ENCODE data around the gene MEGF6. TPM values are rescaled to one million over a fixed set of nuclear protein-coding genes. Genes with fewer than 3 reads are reported as not detected.

MEGF6 gene
- total and polyA plus RNA-seq, 2 of the 8 experiments (the other 6 are each of a cell fraction or from before 2014, with no cell fraction given), result 4.1 to 14.8 TPM

DNA sequence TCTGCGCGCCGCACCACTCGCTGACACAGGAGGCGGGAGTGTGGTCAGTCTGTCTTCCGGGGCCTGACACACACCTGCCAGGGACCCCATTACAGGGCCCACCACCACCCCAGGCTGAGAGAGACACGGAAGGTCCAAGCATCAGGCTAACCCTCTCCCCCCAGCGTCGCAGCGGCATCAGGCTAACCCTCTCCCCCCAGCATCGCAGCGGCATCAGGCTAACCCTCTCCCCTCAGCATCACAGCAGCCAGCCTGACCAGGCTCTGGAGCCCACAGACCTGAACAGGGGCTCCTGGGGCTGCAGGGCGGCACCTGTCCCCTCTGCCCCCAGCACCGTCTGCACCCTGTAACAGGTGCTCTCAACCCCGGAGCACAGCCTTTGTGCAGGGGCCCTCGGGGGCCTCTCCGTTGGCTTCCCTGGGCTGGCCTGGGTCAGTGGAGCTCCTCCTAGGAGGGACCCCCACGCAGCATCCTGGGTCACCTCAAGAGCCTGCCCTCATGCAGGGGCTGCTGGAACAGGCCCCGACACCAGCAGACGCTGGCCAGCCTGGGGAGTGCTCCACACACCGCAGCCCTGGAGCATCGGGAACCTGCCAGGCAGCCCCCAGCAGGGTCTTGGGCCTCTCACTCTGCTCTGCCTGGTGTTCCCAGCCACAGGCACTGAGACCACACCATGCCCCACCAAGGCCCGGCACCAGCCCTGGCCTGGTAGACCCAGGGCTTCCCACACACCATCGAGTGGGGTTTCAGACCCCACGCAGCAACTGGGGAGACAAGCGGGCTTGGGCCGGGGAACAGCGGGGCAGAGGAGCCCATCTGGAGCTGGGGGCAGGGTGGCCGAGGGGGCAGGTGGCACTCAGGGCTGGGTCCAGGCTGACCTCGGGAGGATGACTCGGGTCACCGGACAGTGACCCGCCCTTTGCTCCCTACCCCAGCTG is 67.0 kb downstream of the MEGF6 start:
- 87% methylated on average over 31 of the region's 33 CpGs; no CpG with 5 or more reads in 1 of the 2 experiments for WGBS, 2 experiments (ENCODE audit: extremely low coverage in 1 of 2, insufficient coverage in 1 of 2, insufficient read length in 1 of 2, insufficient replicate concordance in 2 of 2, low coverage in 1 of 2, low lambda C conversion rate in 2 of 2, missing lambda C conversion rate in 1 of 2)
- CTCF ChIA-PET (ENCODE audit: partially characterized antibody), result interaction anchor here (0.6 to 1.9 kb wide), 7 partner anchors 17 to 79 kb away, joined by 3 to 8 read pairs (median 4); no protein-coding TSS in a partner anchor
- H4K20me1 ChIP-seq (replicated peaks in 1 of 2; ENCODE audit: control insufficient read depth in 1 of 2, insufficient read depth in 2 of 2, low read length in 2 of 2), result peaks cover 2 to 7% of the 10 kb centered on the region in 2 experiments

More for the DNA sequence above, 67.0 kb downstream of the MEGF6 start:
- Histone ChIP-seq H3K79me1 (ENCODE audit: low read depth, low read length) (no peaks in the 10 kb centered on the region), H3K4me1 (replicated peaks in 1 of 4; ENCODE audit: control insufficient read depth in 3 of 4, insufficient read depth in 4 of 4, low read length in 3 of 4) (peaks cover 0 to 17% (median 4%) of the 10 kb centered on the region in 4 experiments; a peak in 5 of 7 replicates), H3K4me3 (ENCODE audit: extremely low read depth in 1 of 4, insufficient read depth in 2 of 4, low read depth in 3 of 4, low read length in 4 of 4) (no peak overlapping the region), H3K4ac (replicated peaks; ENCODE audit: insufficient read length, low read depth, low read length) (no peak overlapping the region), H2AK5ac (ENCODE audit: low read depth, low read length) (no peak overlapping the region), H3K23me2 (ENCODE audit: low read depth, low read length) (no peaks in the 10 kb centered on the region), H2BK120ac (replicated peaks; ENCODE audit: low read depth, low read length) (no peak overlapping the region), H4K8ac (ENCODE audit: extremely low read depth, insufficient read depth, low read length) (peak overlapping the region; percentile 79; the same call in 1 of the 2 replicates), H3K36me3 (ENCODE audit: control insufficient read depth in 2 of 4, insufficient read depth in 4 of 4, low read length in 3 of 4) (no peaks in the 10 kb centered on the region), H3K9ac (replicated peaks in 1 of 4; ENCODE audit: extremely low read depth in 1 of 4, low read depth in 3 of 4, low read length in 3 of 4) (no peak overlapping the region), H3K23ac (ENCODE audit: insufficient read length) (no peak overlapping the region), H3K27ac (ENCODE audit: low read depth, low read length) (no peak overlapping the region), H3K18ac (ENCODE audit: extremely low read depth, low read length) (no peak overlapping the region), H2BK12ac (ENCODE audit: low read depth, low read length) (no peak overlapping the region), H3K14ac (ENCODE audit: insufficient read length) (no peak overlapping the region), H4K5ac (ENCODE audit: insufficient read length, low read depth, low read length) (no peak overlapping the region), H3K9me3 (ENCODE audit: insufficient read depth in 2 of 2, low read depth in 1 of 2, low read length in 1 of 2) (no peaks in the 10 kb centered on the region), H4K91ac (replicated peaks; ENCODE audit: insufficient read length, low read length) (no peak overlapping the region), H2AFZ (ENCODE audit: low read length) (no peak overlapping the region), H3K56ac (replicated peaks; ENCODE audit: insufficient read length, low read depth, low read length) (no peak overlapping the region), H3K79me2 (ENCODE audit: control insufficient read depth in 1 of 2, insufficient read depth in 2 of 2, low read length in 2 of 2) (no peaks in the 10 kb centered on the region), H2BK20ac (ENCODE audit: low read length) (no peak overlapping the region), H3K27me3 (replicated peaks in 1 of 4; ENCODE audit: control insufficient read depth in 3 of 4, extremely low read depth in 1 of 4, insufficient read depth in 3 of 4, low read length in 3 of 4) (peaks cover 0 to 6% (median 0%) of the 10 kb centered on the region in 4 experiments; a peak in 1 of 7 replicates), H3K4me2 (ENCODE audit: insufficient read depth in 1 of 2, low read depth in 2 of 2, low read length in 2 of 2) (no peak overlapping the region), H2BK15ac (ENCODE audit: low read length) (no peak overlapping the region), H2BK5ac (ENCODE audit: low read depth, low read length) (no peak overlapping the region)
- POLR2A ChIA-PET (ENCODE audit: partially characterized antibody), result no interaction called here
- no peak for DNase-seq (ENCODE audit: low read depth in 1 of 2, low spot score in 2 of 2)
- no peak for FAIRE-seq
- TF ChIP-seq, protein P1, sequence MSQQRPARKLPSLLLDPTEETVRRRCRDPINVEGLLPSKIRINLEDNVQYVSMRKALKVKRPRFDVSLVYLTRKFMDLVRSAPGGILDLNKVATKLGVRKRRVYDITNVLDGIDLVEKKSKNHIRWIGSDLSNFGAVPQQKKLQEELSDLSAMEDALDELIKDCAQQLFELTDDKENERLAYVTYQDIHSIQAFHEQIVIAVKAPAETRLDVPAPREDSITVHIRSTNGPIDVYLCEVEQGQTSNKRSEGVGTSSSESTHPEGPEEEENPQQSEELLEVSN (IDR thresholded peaks at IDR 0.05), result no peak
- TF ChIP-seq GABPA (IDR thresholded peaks at IDR 0.05; ENCODE audit: borderline replicate concordance, insufficient read depth, low read length) (peak; percentile 10; the same call in 1 of the 2 replicates), SP4 (IDR thresholded peaks at IDR 0.05; ENCODE audit: low read length) (no peak), CEBPB (IDR thresholded peaks at IDR 0.05; ENCODE audit: low read depth, low read length) (no peak), BRCA1 (IDR thresholded peaks at IDR 0.05; ENCODE audit: low read depth, low read length) (no peak), ASH2L (IDR thresholded peaks at IDR 0.05; ENCODE audit: low read length) (no peak), RBBP5 (IDR thresholded peaks at IDR 0.05; ENCODE audit: borderline replicate concordance, low read depth, low read length) (no peak), SIN3A (conservative IDR thresholded peaks at IDR 0.05 in 1 of 2, IDR thresholded peaks at IDR 0.05 in 1 of 2; ENCODE audit: low read depth in 1 of 2, low read length in 2 of 2) (no peak), SIX5 (IDR thresholded peaks at IDR 0.05; ENCODE audit: low read depth, low read length) (no peak)

All from H1 (cell line).